ENCODE results near the gene ITGA5.

DNA sequence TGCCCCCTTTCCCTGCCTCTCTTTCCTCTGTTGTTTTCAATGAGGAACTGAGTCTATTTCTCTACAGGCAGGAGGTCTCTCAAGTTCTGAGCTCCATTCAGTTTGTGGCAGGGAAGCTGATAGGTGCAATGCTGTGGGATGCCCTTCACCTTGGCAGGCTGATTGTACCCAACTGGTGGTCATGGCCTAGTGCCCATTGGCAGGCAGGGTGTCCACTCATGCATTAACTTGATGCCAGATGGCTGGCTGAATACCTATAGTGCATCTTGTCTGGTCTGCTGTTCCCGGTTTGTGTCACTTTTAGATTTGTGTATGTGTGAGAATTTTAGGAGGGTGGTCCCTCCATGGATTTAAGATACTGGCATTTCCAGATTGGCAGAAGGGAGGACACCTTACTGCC, 20.0 kb upstream of the ITGA5 start:
- TF ChIP-seq NFIC (IDR thresholded peaks at IDR 0.05; ENCODE audit: low read length) (no peak), REST (IDR thresholded peaks at IDR 0.05; ENCODE audit: borderline replicate concordance in 1 of 2, low read depth in 1 of 2, low read length in 2 of 2) (no peak), POLR2A (IDR thresholded peaks at IDR 0.05; ENCODE audit: insufficient read depth in 1 of 2, low read depth in 2 of 2, low read length in 2 of 2) (no peak), EZH2 (conservative IDR thresholded peaks at IDR 0.05; ENCODE audit: low read depth, low read length) (no peak)
